GM18517 (cell line): Measurements from ENCODE around the gene MED6.

Experiments
- ATAC-seq: cut with Tn5 transposase; IDR thresholded peaks from one replicate; pipeline ENCODE4 v1.9.1; 2021; ENCODE audit warnings: mild to moderate bottlenecking, moderate library complexity; ENCODE audit not compliant: unreplicated experiment

The MED6 gene

GRCh38 chr14:70599345-70599744, 1.1 kb downstream of the MED6 start:
- no peak for ATAC-seq

- no peak for ATAC-seq
Observed at GRCh38 chr14:70597731-70598130, 2.7 kb downstream of the MED6 start.

- no peak for ATAC-seq
Observed at GRCh38 chr14:70595443-70596185, 4.8 kb downstream of the MED6 start.

- no peak for ATAC-seq
Observed at GRCh38 chr14:70594461-70594860, 6.0 kb downstream of the MED6 start.

GRCh38 chr14:70585231-70585630, 15.2 kb downstream of the MED6 start:
- no peak for ATAC-seq

- ATAC-seq: no peak
Observed at GRCh38 chr14:70576891-70577290, 23.6 kb downstream of the MED6 start.

GRCh38 chr14:70573050-70573449, 27.4 kb downstream of the MED6 start:
- ATAC-seq: no peak

- no peak for ATAC-seq
Observed at GRCh38 chr14:70571139-70571538, 29.3 kb downstream of the MED6 start.

- no peak for ATAC-seq
Observed at GRCh38 chr14:70567791-70568190, 32.7 kb downstream of the MED6 start.

- ATAC-seq: no peak
Observed at GRCh38 chr14:70563869-70564268, 36.6 kb downstream of the MED6 start.

- no peak for ATAC-seq
Observed at GRCh38 chr14:70563417-70563816, 37.0 kb downstream of the MED6 start.

- ATAC-seq: no peak
Observed at GRCh38 chr14:70558356-70558755, 42.1 kb downstream of the MED6 start.

- no peak for ATAC-seq
Observed at GRCh38 chr14:70555890-70556289, 44.6 kb downstream of the MED6 start.

- no peak for ATAC-seq
Observed at GRCh38 chr14:70538087-70538486, 62.4 kb downstream of the MED6 start.

- ATAC-seq: no peak
Observed at GRCh38 chr14:70536830-70537229, 63.6 kb downstream of the MED6 start.

GRCh38 chr14:70534904-70535303, 65.6 kb downstream of the MED6 start, which contains the start of gene ADAM20:
TSS of gene ADAM20 (minus strand) at chr14:70535004. CDS start at chr14:70524757, 10,247 bp downstream.
- no peak for ATAC-seq
